NCI-H2196 (cell line): ENCODE measurements around the gene ARHGAP6.
"Not testable (repeated sequence)": the region's sequence is repeated elsewhere in the genome, so short reads cannot be mapped to it uniquely, and the experiment has no call there.

ENCODE experiments used
- DNase-seq: peaks from one replicate; lab custom pipeline; 2025; ENCODE audit not compliant: unreplicated experiment; lab: John Stamatoyannopoulos, UW

The ARHGAP6 gene

GRCh38 chrX:11363069-11363594 lies 302.6 kb downstream of the ARHGAP6 start:
- DNase-seq = no peak

- DNase-seq = not testable (repeated sequence)
Observed at GRCh38 chrX:11361666-11362065, 304.1 kb downstream of the ARHGAP6 start.

- not testable (repeated sequence) for DNase-seq
Observed at GRCh38 chrX:11355944-11356343, 309.8 kb downstream of the ARHGAP6 start.

GRCh38 chrX:11355259-11355909 lies 310.3 kb downstream of the ARHGAP6 start:
- DNase-seq = no peak

GRCh38 chrX:11352296-11352741 lies 313.4 kb downstream of the ARHGAP6 start:
- DNase-seq = no peak

- no peak for DNase-seq
Observed at GRCh38 chrX:11351375-11352295, 314.1 kb downstream of the ARHGAP6 start.

GRCh38 chrX:11349661-11350337 lies 315.9 kb downstream of the ARHGAP6 start:
- no peak for DNase-seq

- DNase-seq = no peak
Observed at GRCh38 chrX:11349020-11349419, 316.7 kb downstream of the ARHGAP6 start.

- no peak for DNase-seq
Observed at GRCh38 chrX:11347300-11347699, 318.4 kb downstream of the ARHGAP6 start.

GRCh38 chrX:11346121-11346682 lies 319.5 kb downstream of the ARHGAP6 start:
- DNase-seq = no peak

- DNase-seq = no peak
Observed at GRCh38 chrX:11342673-11343072, 323.0 kb downstream of the ARHGAP6 start.

- DNase-seq = no peak
Observed at GRCh38 chrX:11341274-11342201, 324.2 kb downstream of the ARHGAP6 start.

- no peak for DNase-seq
Observed at GRCh38 chrX:11337292-11338009, 328.3 kb downstream of the ARHGAP6 start.

- DNase-seq = no peak
Observed at GRCh38 chrX:11336201-11336600, 329.5 kb downstream of the ARHGAP6 start.

GRCh38 chrX:11334165-11334564 lies 331.6 kb downstream of the ARHGAP6 start:
- DNase-seq = no peak

- no peak for DNase-seq
Observed at GRCh38 chrX:11331788-11332187, 333.9 kb downstream of the ARHGAP6 start.

GRCh38 chrX:11329021-11329420 lies 336.7 kb downstream of the ARHGAP6 start:
- DNase-seq = no peak

GRCh38 chrX:11328134-11328533 lies 337.6 kb downstream of the ARHGAP6 start:
- no peak for DNase-seq

GRCh38 chrX:11321986-11322385 lies 343.7 kb downstream of the ARHGAP6 start:
- no peak for DNase-seq
